ENCODE results near the gene DCBLD1.

- TF ChIP-seq POLR2A (IDR thresholded peaks at IDR 0.05): no peak
- no peak for TF ChIP-seq POLR2AphosphoS5 (IDR thresholded peaks at IDR 0.05)
- TF ChIP-seq, protein P1, sequence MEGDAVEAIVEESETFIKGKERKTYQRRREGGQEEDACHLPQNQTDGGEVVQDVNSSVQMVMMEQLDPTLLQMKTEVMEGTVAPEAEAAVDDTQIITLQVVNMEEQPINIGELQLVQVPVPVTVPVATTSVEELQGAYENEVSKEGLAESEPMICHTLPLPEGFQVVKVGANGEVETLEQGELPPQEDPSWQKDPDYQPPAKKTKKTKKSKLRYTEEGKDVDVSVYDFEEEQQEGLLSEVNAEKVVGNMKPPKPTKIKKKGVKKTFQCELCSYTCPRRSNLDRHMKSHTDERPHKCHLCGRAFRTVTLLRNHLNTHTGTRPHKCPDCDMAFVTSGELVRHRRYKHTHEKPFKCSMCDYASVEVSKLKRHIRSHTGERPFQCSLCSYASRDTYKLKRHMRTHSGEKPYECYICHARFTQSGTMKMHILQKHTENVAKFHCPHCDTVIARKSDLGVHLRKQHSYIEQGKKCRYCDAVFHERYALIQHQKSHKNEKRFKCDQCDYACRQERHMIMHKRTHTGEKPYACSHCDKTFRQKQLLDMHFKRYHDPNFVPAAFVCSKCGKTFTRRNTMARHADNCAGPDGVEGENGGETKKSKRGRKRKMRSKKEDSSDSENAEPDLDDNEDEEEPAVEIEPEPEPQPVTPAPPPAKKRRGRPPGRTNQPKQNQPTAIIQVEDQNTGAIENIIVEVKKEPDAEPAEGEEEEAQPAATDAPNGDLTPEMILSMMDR (IDR thresholded peaks at IDR 0.05): no peak
- no peak for TF ChIP-seq EP300 (IDR thresholded peaks at IDR 0.05; ENCODE audit: low read depth)
Measured at GRCh38 chr6:117558818-117559217, 76.3 kb downstream of the DCBLD1 start.
